GM12892 (cell line): ENCODE measurements around the gene CARMIL1.

Experiments used
- POLR2A ChIP-seq: IDR thresholded peaks from 2 replicates; pipeline ENCODE4 v1.6.1; 2011; ENCODE audit warnings: low read depth, low read length, control low read depth
- POLR2AphosphoS5 ChIP-seq: IDR thresholded peaks from 2 replicates; pipeline ENCODE4 v1.6.1; 2011; ENCODE audit warnings: low read depth, low read length, control low read depth

- TF ChIP-seq POLR2AphosphoS5 (no peak), POLR2A (no peak)
Measured at GRCh38 chr6:25297823-25298522, 18.8 kb downstream of the CARMIL1 start.
